ENCODE measurements around the gene PRKAG1.

PRKAG1 gene

DNA sequence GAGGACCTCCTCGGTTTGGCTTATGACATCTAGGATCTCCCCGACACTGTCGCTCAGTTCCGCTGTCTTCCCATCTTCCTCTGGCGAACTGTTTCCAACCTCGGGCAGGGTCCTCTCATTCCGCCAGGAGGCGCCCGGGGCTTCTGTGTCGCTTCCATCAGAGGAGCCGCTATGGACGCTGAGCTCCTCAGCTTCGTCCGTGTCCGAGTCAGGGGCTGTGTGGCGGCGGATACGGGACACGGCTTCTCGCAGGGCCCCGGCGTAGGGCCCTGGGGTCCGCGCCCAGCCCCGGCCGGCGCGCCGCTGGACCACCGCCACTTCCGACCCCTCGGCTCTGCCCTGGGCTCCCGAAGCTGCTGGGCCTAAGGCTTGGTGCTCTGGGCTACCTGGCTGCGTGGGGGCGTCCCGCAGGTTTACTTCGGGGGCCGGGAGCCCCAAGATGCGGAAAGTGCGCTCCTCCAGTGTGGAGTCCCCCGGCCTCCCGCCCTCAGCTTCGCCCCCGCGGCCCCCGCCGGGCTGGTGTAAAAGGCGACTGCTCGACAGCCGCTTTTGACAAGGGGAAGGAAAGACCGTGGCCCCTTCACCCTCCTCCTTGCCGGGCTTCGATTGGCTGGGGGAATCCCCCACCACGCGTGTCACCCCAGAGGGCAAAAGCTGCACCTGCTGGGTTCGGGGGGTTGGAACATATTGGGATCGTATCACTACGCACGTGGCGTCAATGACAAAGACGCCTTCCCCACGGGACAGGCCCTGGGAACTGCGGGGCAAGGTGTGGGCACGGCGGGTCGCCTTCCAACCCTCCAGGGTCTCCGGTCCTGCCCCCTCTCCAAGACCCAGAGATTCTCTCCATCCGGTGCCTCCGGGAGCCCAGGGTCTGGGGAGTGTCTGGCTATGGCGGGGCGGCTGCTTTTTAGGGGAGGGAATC is 21.5 kb downstream of the PRKAG1 start:
- DNase-seq (ENCODE audit: low read depth), result peak; percentile 68
- H3K4me3 ChIP-seq (replicated peaks; ENCODE audit: low read depth, low read length), result peak overlapping the region; percentile 12
- TF ChIP-seq, protein P1, sequence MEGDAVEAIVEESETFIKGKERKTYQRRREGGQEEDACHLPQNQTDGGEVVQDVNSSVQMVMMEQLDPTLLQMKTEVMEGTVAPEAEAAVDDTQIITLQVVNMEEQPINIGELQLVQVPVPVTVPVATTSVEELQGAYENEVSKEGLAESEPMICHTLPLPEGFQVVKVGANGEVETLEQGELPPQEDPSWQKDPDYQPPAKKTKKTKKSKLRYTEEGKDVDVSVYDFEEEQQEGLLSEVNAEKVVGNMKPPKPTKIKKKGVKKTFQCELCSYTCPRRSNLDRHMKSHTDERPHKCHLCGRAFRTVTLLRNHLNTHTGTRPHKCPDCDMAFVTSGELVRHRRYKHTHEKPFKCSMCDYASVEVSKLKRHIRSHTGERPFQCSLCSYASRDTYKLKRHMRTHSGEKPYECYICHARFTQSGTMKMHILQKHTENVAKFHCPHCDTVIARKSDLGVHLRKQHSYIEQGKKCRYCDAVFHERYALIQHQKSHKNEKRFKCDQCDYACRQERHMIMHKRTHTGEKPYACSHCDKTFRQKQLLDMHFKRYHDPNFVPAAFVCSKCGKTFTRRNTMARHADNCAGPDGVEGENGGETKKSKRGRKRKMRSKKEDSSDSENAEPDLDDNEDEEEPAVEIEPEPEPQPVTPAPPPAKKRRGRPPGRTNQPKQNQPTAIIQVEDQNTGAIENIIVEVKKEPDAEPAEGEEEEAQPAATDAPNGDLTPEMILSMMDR (IDR thresholded peaks at IDR 0.05; ENCODE audit: low read length, missing control alignments), result peak; percentile 86

DNA sequence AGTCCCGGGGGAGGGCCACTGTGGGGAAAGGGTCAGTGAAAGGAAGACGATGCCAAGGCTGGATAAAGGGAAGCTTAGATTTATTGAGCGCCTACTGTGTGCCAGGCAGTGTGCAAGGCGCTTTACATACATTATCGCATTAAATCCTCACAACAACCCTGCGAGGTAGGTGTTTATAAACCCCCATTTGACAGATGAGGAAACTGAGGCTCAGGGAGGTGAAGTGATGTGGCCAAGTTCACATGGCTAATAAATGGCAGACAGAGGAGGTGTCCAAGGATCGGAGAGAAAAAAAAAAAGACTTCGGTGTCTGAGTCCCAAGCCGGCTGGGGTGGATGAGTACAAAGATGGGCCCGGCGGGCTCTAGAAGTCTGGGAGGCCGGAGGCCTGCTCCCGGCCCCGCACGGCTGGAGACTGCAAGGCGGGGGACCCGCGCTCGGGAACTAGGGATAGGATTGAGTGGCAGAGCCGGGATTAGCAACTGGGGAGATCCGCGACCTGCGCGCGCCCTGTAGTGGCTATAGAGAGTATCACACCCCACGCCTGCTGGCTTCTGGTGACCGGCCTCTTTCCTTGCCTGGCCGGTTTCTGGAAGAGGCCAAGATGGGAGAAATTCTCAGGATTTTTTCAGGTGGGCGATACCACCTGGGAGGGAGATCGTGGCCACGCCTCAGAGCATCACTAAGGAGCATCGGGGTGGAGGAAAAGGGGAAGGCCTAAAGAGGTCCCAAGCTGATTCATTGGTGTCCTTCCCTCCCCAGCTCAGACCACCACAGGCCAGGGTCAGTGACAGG is 23.3 kb downstream of the PRKAG1 start:
- H3K4me3 ChIP-seq (replicated peaks; ENCODE audit: low read depth, low read length), result peak overlapping the region; percentile 25

DNA sequence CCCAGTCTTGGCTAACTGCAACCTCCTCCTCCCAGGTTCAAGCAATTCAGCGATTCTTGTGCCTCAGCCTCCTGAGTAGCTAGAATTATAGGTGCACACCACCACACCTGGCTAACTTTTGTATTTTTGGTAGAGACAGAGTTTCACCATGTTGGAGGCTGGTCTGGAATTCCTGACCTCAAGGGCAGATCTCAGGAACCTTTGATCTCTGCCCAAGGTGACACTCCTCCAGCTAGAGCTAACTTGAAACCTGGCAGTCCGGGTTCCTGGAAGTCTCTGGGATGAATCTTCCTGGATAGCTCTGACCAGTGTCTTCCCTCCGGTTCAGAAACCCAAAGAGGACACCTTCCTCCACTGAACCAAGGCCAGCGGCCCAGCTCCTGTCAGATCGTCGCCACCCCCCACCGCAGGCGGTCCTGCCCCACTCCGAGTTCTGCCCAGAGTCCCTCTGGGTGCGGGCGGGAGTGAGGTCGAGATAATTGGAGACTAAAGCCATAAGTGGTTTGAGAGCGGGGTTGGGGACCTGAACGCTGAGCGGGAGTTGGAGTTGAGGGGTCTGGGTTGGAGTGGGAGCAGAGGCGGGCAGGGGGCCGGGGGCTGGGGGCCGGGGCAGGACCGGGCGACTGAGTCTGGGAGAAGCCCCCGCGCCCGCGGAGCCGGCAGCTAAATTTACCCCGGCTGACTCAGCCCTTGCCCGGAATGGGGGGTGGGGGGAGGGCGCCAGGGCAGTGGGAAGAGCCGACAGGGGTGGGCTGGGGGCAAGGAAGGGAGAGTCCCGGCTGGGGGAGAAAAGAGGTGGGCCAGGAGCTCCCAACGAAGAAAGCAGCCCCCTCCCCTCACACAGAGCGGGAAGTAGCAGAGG is 24.1 kb downstream of the PRKAG1 start:
- TF ChIP-seq, protein P1 (IDR thresholded peaks at IDR 0.05; ENCODE audit: low read length, missing control alignments), result no peak
- H3K4me3 ChIP-seq (replicated peaks; ENCODE audit: low read depth, low read length), result no peak overlapping the region
- DNase-seq (ENCODE audit: low read depth), result no peak

More for the DNA sequence above, 23.3 kb downstream of the PRKAG1 start:
- TF ChIP-seq, protein P1 (IDR thresholded peaks at IDR 0.05; ENCODE audit: low read length, missing control alignments), result peak; percentile 73
- peak; percentile 82 for DNase-seq (ENCODE audit: low read depth)

DNA sequence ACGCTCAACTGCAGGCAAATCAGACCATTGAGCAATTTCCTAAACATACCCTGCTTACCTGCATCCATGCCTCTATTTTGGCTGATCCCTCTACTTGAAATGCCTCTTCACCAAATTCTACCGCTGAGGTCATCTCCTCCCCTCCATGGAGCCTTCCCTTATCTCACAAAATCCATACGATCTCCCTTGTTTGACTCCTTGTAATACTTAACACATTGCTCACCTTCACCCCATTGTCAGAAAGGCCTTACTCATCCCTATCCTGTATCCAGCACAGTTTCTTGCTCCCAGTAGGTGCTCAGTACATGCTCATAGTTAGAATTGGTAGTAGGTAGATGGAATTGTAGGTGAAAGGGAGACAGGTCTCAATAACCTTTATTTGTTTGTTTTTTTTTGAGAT is 24.8 kb downstream of the PRKAG1 start:
- TF ChIP-seq, protein P1 (IDR thresholded peaks at IDR 0.05; ENCODE audit: low read length, missing control alignments), result no peak
- no peak for DNase-seq (ENCODE audit: low read depth)
- H3K4me3 ChIP-seq (replicated peaks; ENCODE audit: low read depth, low read length), result no peak overlapping the region

DNA sequence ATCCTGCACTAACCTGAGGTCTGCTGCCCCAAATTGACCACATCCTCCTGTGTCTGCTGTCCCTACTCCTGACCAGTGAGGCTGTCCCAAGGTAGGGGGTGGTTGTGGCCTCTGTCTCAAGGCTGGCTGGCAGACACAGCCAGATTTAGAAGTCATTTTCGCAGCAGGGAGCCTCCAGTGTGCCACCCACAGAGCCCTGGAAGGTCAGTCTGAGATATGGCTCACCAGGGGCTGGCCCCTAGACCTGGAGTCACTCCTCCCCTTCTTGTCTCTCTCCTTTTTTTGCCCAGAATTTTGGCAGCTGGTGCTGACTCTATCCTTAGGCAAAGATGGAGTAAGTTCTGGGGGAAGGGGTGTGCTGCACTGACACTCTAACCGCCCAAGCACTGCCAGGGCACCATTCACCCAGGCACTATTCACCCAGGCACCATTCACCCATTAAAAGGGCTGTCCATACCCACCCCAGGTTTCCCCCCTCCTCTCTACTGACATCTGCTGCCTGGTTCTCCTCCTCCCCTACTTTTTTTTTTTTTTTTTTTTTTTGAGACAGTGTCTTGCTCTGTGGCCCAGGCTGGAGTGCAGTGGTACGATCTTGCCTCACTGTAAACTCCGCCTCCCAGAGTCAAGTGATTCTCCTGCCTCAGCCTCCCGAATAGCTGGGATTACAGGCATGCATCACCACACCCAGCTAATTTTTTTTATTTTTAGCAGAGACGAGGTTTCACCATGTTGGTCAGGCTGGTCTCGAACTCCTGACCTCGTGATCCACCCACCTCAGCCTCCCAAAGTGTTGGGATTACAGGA is 27.1 kb downstream of the PRKAG1 start:
- TF ChIP-seq, protein P1 (IDR thresholded peaks at IDR 0.05; ENCODE audit: low read length, missing control alignments), result no peak
- no peak overlapping the region for H3K4me3 ChIP-seq (replicated peaks; ENCODE audit: low read depth, low read length)
- DNase-seq (ENCODE audit: low read depth), result no peak

DNA sequence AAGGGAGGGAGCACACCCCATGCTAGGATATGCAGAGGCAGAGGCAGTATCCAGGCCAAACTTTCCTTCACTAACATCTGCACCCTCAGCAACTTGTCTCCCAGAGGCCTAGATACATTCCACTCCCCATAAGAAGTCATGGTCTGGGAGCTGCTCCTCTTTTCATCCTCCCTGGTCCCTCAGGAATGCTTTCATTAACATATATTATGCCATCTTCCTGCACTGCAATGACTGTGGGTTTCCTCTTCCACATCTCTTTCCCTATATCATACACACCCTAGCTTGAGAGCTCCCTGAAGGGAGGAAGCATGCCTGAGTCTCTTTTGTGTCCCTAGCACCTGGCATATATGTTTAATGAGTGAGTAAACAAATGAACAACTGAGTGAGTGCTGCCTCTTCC is 28.0 kb downstream of the PRKAG1 start:
- H3K4me3 ChIP-seq (replicated peaks; ENCODE audit: low read depth, low read length), result no peak overlapping the region
- TF ChIP-seq, protein P1 (IDR thresholded peaks at IDR 0.05; ENCODE audit: low read length, missing control alignments), result no peak
- no peak for DNase-seq (ENCODE audit: low read depth)
